H1 (cell line): ENCODE results near the gene TNNI2. TPM values are rescaled to one million over a fixed set of nuclear protein-coding genes. Genes with fewer than 3 reads are reported as not detected.

Source experiments
- CTCF ChIA-PET: fragments of 300-600 bp; sonication (Branson Sonifier 250); formaldehyde crosslinking; loops from one replicate; lab custom pipeline; 2021; ENCODE audit not compliant: partially characterized antibody; lab: Charles Lee
- POLR2A ChIA-PET: fragments of 300-600 bp; sonication (Branson Sonifier 250); formaldehyde crosslinking; loops from one replicate; lab custom pipeline; 2021; ENCODE audit warnings: inconsistent platforms; ENCODE audit not compliant: partially characterized antibody; lab: Charles Lee
- DNase-seq, 2 experiments: peaks; one replicate each; pipeline versions ENCODE4 v3.0.0 to v3.0.0-alpha.2; 2010 to 2022; ENCODE audit warnings: low spot score in 2 of 2, low read depth in 1 of 2, mixed read lengths in 1 of 2
- FAIRE-seq: peaks from 2 replicates; lab custom pipeline; 2011; peaks lifted over from hg19 to GRCh38; lab: Jason Lieb, UNC
- H2AFZ ChIP-seq: 2 replicates; pipeline ENCODE4 v1.8.1; 2012; ENCODE audit warnings: low read length, inconsistent platforms
- H2AK5ac ChIP-seq: 2 replicates; pipeline ENCODE4 v1.6.1; 2013; ENCODE audit warnings: low read depth, low read length
- H2BK120ac ChIP-seq: replicated peaks from 2 replicates; pipeline ENCODE3; 2013; ENCODE audit warnings: low read depth, low read length, inconsistent platforms
- H2BK12ac ChIP-seq: 2 replicates; pipeline ENCODE4 v1.6.1; 2013; ENCODE audit warnings: low read depth, low read length
- H2BK15ac ChIP-seq: 2 replicates; pipeline ENCODE4 v1.6.1; 2013; ENCODE audit warnings: low read length
- H2BK20ac ChIP-seq: 2 replicates; pipeline ENCODE4 v1.6.1; 2013; ENCODE audit warnings: low read length
- H2BK5ac ChIP-seq: 2 replicates; pipeline ENCODE4 v1.6.1; 2013; ENCODE audit warnings: low read depth, low read length
- H3K14ac ChIP-seq: 2 replicates; pipeline ENCODE4 v1.6.1; 2013; ENCODE audit warnings: inconsistent platforms; ENCODE audit not compliant: insufficient read length
- H3K18ac ChIP-seq: 2 replicates; pipeline ENCODE4 v1.6.1; 2013; ENCODE audit warnings: low read length; ENCODE audit errors: extremely low read depth
- H3K23ac ChIP-seq: 2 replicates; pipeline ENCODE4 v1.6.1; 2013; ENCODE audit warnings: inconsistent platforms; ENCODE audit not compliant: insufficient read length
- H3K23me2 ChIP-seq: 2 replicates; pipeline ENCODE4 v1.6.1; 2013; ENCODE audit warnings: low read depth, low read length
- H3K27ac ChIP-seq: 2 replicates; pipeline ENCODE4 v1.6.1; 2011; ENCODE audit warnings: low read depth, low read length, inconsistent platforms
- H3K27me3 ChIP-seq, 4 experiments: replicated peaks in 1 of 4; 1 replicate in 1 of 4; 2 replicates in 3 of 4; pipeline versions ENCODE4 v1.6.1 to v1.8.1; 2011 to 2013; ENCODE audit warnings: low read length in 3 of 4, mild to moderate bottlenecking in 3 of 4, inconsistent platforms in 2 of 4, mixed read lengths in 2 of 4, moderate library complexity in 1 of 4; ENCODE audit not compliant: control insufficient read depth in 3 of 4, insufficient read depth in 3 of 4; ENCODE audit errors: extremely low read depth in 1 of 4
- H3K36me3 ChIP-seq, 4 experiments: 2 replicates each; pipeline versions ENCODE4 v1.6.1 to v1.8.1; 2011 to 2013; ENCODE audit warnings: mild to moderate bottlenecking in 4 of 4, low read length in 3 of 4, moderate library complexity in 2 of 4, control low read depth in 1 of 4, inconsistent platforms in 1 of 4; ENCODE audit not compliant: insufficient read depth in 4 of 4, control insufficient read depth in 2 of 4
- H3K4ac ChIP-seq: replicated peaks from 2 replicates; pipeline ENCODE3; 2013; ENCODE audit warnings: low read length, low read depth, mixed read lengths, inconsistent platforms; ENCODE audit not compliant: insufficient read length
- H3K4me1 ChIP-seq, 4 experiments: replicated peaks in 1 of 4; 1 replicate in 1 of 4; 2 replicates in 3 of 4; pipeline versions ENCODE4 v1.6.1 to v1.8.1; 2011 to 2013; ENCODE audit warnings: low read length in 3 of 4, inconsistent platforms in 2 of 4, mixed read lengths in 1 of 4; ENCODE audit not compliant: insufficient read depth in 4 of 4, control insufficient read depth in 3 of 4
- H3K4me2 ChIP-seq, 2 experiments: 2 replicates each; pipeline versions ENCODE4 v1.6.1 to v1.8.1; 2011 to 2013; ENCODE audit warnings: low read depth in 2 of 2, low read length in 2 of 2, control low read depth in 1 of 2, inconsistent platforms in 1 of 2, mild to moderate bottlenecking in 1 of 2; ENCODE audit not compliant: insufficient read depth in 1 of 2
- H3K4me3 ChIP-seq, 4 experiments: fragments of 200-600, 300-600 bp in 1 of 4; sonication (generic), shearing (Covaris generic), sonication (Bioruptor Twin) in 1 of 4; 2 replicates each; pipeline versions ENCODE4 v1.5.1 to v1.8.1; 2011 to 2016; ENCODE audit warnings: low read length in 4 of 4, low read depth in 3 of 4, control low read depth in 2 of 4, inconsistent platforms in 2 of 4, mild to moderate bottlenecking in 2 of 4, mixed read lengths in 1 of 4, moderate library complexity in 1 of 4; ENCODE audit not compliant: insufficient read depth in 2 of 4; ENCODE audit errors: extremely low read depth in 1 of 4
- H3K56ac ChIP-seq: replicated peaks from 2 replicates; pipeline ENCODE3; 2013; ENCODE audit warnings: low read depth, mild to moderate bottlenecking, mixed read lengths, low read length, inconsistent platforms; ENCODE audit not compliant: insufficient read length
- H3K79me1 ChIP-seq: 2 replicates; pipeline ENCODE4 v1.6.1; 2013; ENCODE audit warnings: low read depth, low read length, control low read depth
- H3K79me2 ChIP-seq, 2 experiments: 2 replicates each; pipeline versions ENCODE4 v1.6.1 to v1.8.1; 2012 to 2013; ENCODE audit warnings: low read length in 2 of 2, mild to moderate bottlenecking in 2 of 2, inconsistent platforms in 1 of 2; ENCODE audit not compliant: insufficient read depth in 2 of 2, control insufficient read depth in 1 of 2
- H3K9ac ChIP-seq, 4 experiments: replicated peaks in 1 of 4; 1 replicate in 1 of 4; 2 replicates in 3 of 4; pipeline versions ENCODE4 v1.6.1 to v1.8.1; 2011 to 2013; ENCODE audit warnings: low read depth in 3 of 4, low read length in 3 of 4, control low read depth in 2 of 4, mild to moderate bottlenecking in 2 of 4, moderate library complexity in 2 of 4, inconsistent platforms in 1 of 4; ENCODE audit errors: extremely low read depth in 1 of 4
- H3K9me3 ChIP-seq, 2 experiments: 2 replicates each; pipeline versions ENCODE4 v1.6.1 to v1.8.1; 2012 to 2013; ENCODE audit warnings: mild to moderate bottlenecking in 2 of 2, moderate library complexity in 2 of 2, control low read depth in 1 of 2, inconsistent platforms in 1 of 2, low read depth in 1 of 2, low read length in 1 of 2, mixed read lengths in 1 of 2; ENCODE audit not compliant: insufficient read depth in 2 of 2
- H4K20me1 ChIP-seq, 2 experiments: replicated peaks in 1 of 2; 2 replicates each; pipeline versions ENCODE3 to v1.8.1; 2011 to 2013; ENCODE audit warnings: inconsistent platforms in 2 of 2, low read length in 2 of 2, mild to moderate bottlenecking in 1 of 2; ENCODE audit not compliant: insufficient read depth in 2 of 2, control insufficient read depth in 1 of 2
- H4K5ac ChIP-seq: 2 replicates; pipeline ENCODE4 v1.6.1; 2013; ENCODE audit warnings: low read length, low read depth, mixed read lengths, inconsistent platforms; ENCODE audit not compliant: insufficient read length
- H4K8ac ChIP-seq: 2 replicates; pipeline ENCODE4 v1.8.0; 2013; ENCODE audit warnings: mild to moderate bottlenecking, moderate library complexity, low read length, inconsistent platforms; ENCODE audit not compliant: insufficient read depth; ENCODE audit errors: extremely low read depth
- H4K91ac ChIP-seq: replicated peaks from 2 replicates; pipeline ENCODE3; 2013; ENCODE audit warnings: low read length, mixed read lengths, inconsistent platforms; ENCODE audit not compliant: insufficient read length
- BRCA1 ChIP-seq: IDR thresholded peaks from 2 replicates; pipeline ENCODE4 v1.6.1; 2012; ENCODE audit warnings: low read depth, low read length, improper control_type of control experiment
- CTCF ChIP-seq, 3 experiments: IDR thresholded peaks; 1 replicate in 2 of 3; 2 replicates in 1 of 3; pipeline versions ENCODE4 v1.5.1 to v1.6.1; 2011; ENCODE audit warnings: low read length in 3 of 3, mild to moderate bottlenecking in 3 of 3, inconsistent platforms in 2 of 3, low read depth in 1 of 3, moderate library complexity in 1 of 3; ENCODE audit not compliant: insufficient read depth in 1 of 3; ENCODE audit errors: control extremely low read depth in 1 of 3
- EZH2 ChIP-seq: fragments of 200-600 bp; sonication (generic); IDR thresholded peaks from 2 replicates; pipeline ENCODE4 v1.7.1; 2012; ENCODE audit warnings: low read depth, mild to moderate bottlenecking, moderate library complexity, low read length, inconsistent platforms; ENCODE audit not compliant: severe bottlenecking
- GABPA ChIP-seq: IDR thresholded peaks from 2 replicates; pipeline ENCODE4 v1.6.1; 2011; ENCODE audit warnings: mild to moderate bottlenecking, low read length, moderate library complexity, borderline replicate concordance; ENCODE audit not compliant: insufficient read depth
- HDAC2 ChIP-seq, 2 experiments: fragments of 300-600 bp in 1 of 2; sonication (generic) in 1 of 2; IDR thresholded peaks; 2 replicates each; pipeline ENCODE4 v1.6.1; 2011 to 2012; ENCODE audit warnings: low read depth in 2 of 2, low read length in 2 of 2, mild to moderate bottlenecking in 2 of 2, moderate library complexity in 2 of 2, borderline replicate concordance in 1 of 2, inconsistent platforms in 1 of 2
- JUND ChIP-seq: IDR thresholded peaks from 2 replicates; pipeline ENCODE4 v1.6.1; 2011; ENCODE audit warnings: mild to moderate bottlenecking, improper control_type of control experiment, low read length
- NRF1 ChIP-seq: IDR thresholded peaks from 2 replicates; pipeline ENCODE4 v1.6.1; 2011; ENCODE audit warnings: mild to moderate bottlenecking, low read depth, low read length, improper control_type of control experiment
- POLR2A ChIP-seq, 2 experiments: IDR thresholded peaks; 1 replicate in 1 of 2; 2 replicates in 1 of 2; pipeline ENCODE4 v1.6.1; 2011; ENCODE audit warnings: low read depth in 2 of 2, low read length in 2 of 2, mild to moderate bottlenecking in 2 of 2; ENCODE audit errors: control extremely low read depth in 1 of 2
- POLR2AphosphoS5 ChIP-seq: IDR thresholded peaks from 2 replicates; pipeline ENCODE4 v1.6.1; 2011; ENCODE audit warnings: low read depth, low read length
- TBP ChIP-seq: IDR thresholded peaks from 2 replicates; pipeline ENCODE4 v1.6.1; 2011; ENCODE audit warnings: low read depth, low read length, improper control_type of control experiment
- YY1 ChIP-seq: IDR thresholded peaks from 2 replicates; pipeline ENCODE4 v1.6.1; 2011; ENCODE audit warnings: low read depth, mild to moderate bottlenecking, low read length
- WGBS, 2 experiments: shearing (Covaris generic) in 1 of 2; methylation state at CpG; one replicate each; pipeline versions ENCODE4 v1.1.6 to v1.1.7; 2013 to 2015; ENCODE audit warnings: low lambda C conversion rate in 2 of 2, mixed read lengths in 2 of 2, inconsistent platforms in 1 of 2, low coverage in 1 of 2, missing lambda C conversion rate in 1 of 2; ENCODE audit not compliant: insufficient replicate concordance in 2 of 2, insufficient coverage in 1 of 2, insufficient read length in 1 of 2; ENCODE audit errors: extremely low coverage in 1 of 2, missing lambda C conversion rate in 1 of 2; 5-methylcytosine and 5-hydroxymethylcytosine counted together
- polyA plus RNA-seq, 7 experiments: library from polyadenylated mRNA; depleted of rRNA in 3 of 7; stranded (reverse) in 5 of 7; unstranded in 2 of 7; fragments of >200 nt in 5 of 7; fragments of 200-250 nt in 2 of 7; gene quantifications; 1 replicate in 5 of 7; 2 replicates in 1 of 7; 4 replicates in 1 of 7; pipeline versions ENCODE4 v1.2.1 to v1.2.3, GENCODE V29; 2011 to 2013; ENCODE audit warnings: missing spikeins in 2 of 7, mixed read lengths in 2 of 7
- total RNA-seq: library from RNA; stranded (reverse); fragmentation: NEBNext Ultra II Directional; extraction: Animal tissue kit (Norgen Biotek cat#: 25700); gene quantifications from 2 replicates; pipeline ENCODE4 v1.2.1, GENCODE V29; 2021

TNNI2 gene
- total and polyA plus RNA-seq, 2 of the 8 experiments (the other 6 are each of a cell fraction or from before 2014, with no cell fraction given): not detected

GRCh38 chr11:1888811-1889210, 50.0 kb downstream of the TNNI2 start:
- Histone ChIP-seq H4K5ac (no peak overlapping the region), H3K79me2 (no peaks in the 10 kb centered on the region), H2AFZ (no peak overlapping the region), H2BK20ac (no peak overlapping the region), H3K56ac (no peak overlapping the region), H3K23ac (no peak overlapping the region), H4K91ac (no peak overlapping the region), H3K23me2 (peaks cover 30% of the 10 kb centered on the region; the same call in 1 of the 2 replicates), H4K8ac (peak overlapping the region; percentile 68; the same call in 1 of the 2 replicates), H2AK5ac (no peak overlapping the region), H2BK5ac (no peak overlapping the region), H3K4ac (no peak overlapping the region), H3K4me1 (no peaks in the 10 kb centered on the region), H3K79me1 (no peaks in the 10 kb centered on the region), H3K36me3 (no peaks in the 10 kb centered on the region), H3K18ac (no peak overlapping the region), H2BK15ac (no peak overlapping the region), H4K20me1 (peaks cover 0 to 4% of the 10 kb centered on the region in 2 experiments), H2BK12ac (no peak overlapping the region), H3K4me3 (no peak overlapping the region), H3K9me3 (no peaks in the 10 kb centered on the region), H3K27me3 (no peaks in the 10 kb centered on the region; a peak in 1 of 7 replicates), H3K27ac (no peak overlapping the region), H2BK120ac (no peak overlapping the region), H3K9ac (no peak overlapping the region), H3K14ac (no peak overlapping the region), H3K4me2 (no peak overlapping the region)
- ChIA-PET POLR2A (no interaction called here), CTCF (interaction anchor here (0.7 to 4.0 kb wide), 11 partner anchors 13 to 267 kb away, joined by 3 to 39 read pairs (median 4); no protein-coding TSS in a partner anchor)
- FAIRE-seq (no peak), DNase-seq (no peak)
- WGBS, 2 experiments: 87% methylated on average over 6 of the region's 6 CpGs; no CpG with 5 or more reads in 1 of the 2 experiments
- no peak for TF ChIP-seq GABPA
- no peak for TF ChIP-seq BRCA1
- TF ChIP-seq EZH2: no peak
- TF ChIP-seq JUND: no peak
- TF ChIP-seq POLR2A (IDR thresholded peaks at IDR 0.05; ENCODE audit: control extremely low read depth in 1 of 2, low read depth in 2 of 2, low read length in 2 of 2): no peak
- TF ChIP-seq HDAC2 (IDR thresholded peaks at IDR 0.05; ENCODE audit: borderline replicate concordance in 1 of 2, low read depth in 2 of 2, low read length in 2 of 2): no peak
- no peak for TF ChIP-seq YY1
- no peak for TF ChIP-seq NRF1
- no peak for TF ChIP-seq POLR2AphosphoS5
- TF ChIP-seq CTCF (IDR thresholded peaks at IDR 0.05; ENCODE audit: control extremely low read depth in 1 of 3, insufficient read depth in 1 of 3, low read depth in 1 of 3, low read length in 3 of 3): no peak
- TF ChIP-seq TBP: no peak
